ENCODE data around the gene JAM2. TPM values are rescaled to one million over a fixed set of nuclear protein-coding genes. Genes with fewer than 3 reads are reported as not detected.

The JAM2 gene
- total RNA-seq, 1 donor from 2014 or later = 23.7 TPM

- Histone ChIP-seq H3K4me1 (peaks cover 14% of the 10 kb centered on the region), H3K27me3 (ENCODE audit: low read depth) (no peaks in the 10 kb centered on the region), H3K4me3 (no peak overlapping the region), H3K36me3 (no peaks in the 10 kb centered on the region), H3K9me3 (replicated peaks) (no peaks in the 10 kb centered on the region), H3K27ac (replicated peaks) (peak overlapping the region; percentile 53)
- intact Hi-C loops (cut with micrococcal nuclease) = no loop called here
- TF ChIP-seq CTCF (IDR thresholded peaks at IDR 0.05; ENCODE audit: borderline replicate concordance) = no peak
- peak; percentile 25 for DNase-seq
Measured at GRCh38 chr21:25626757-25627156, 12.3 kb upstream of the JAM2 start.

GRCh38 chr21:25632296-25632695 is 6.8 kb upstream of the JAM2 start:
- no peak for TF ChIP-seq CTCF (IDR thresholded peaks at IDR 0.05; ENCODE audit: borderline replicate concordance)
- peaks cover 1% of the 10 kb centered on the region for H3K4me1 ChIP-seq
- no peaks in the 10 kb centered on the region for H3K27me3 ChIP-seq (ENCODE audit: low read depth)
- no peak overlapping the region for H3K4me3 ChIP-seq
- intact Hi-C loops (cut with micrococcal nuclease) = no loop called here
- H3K27ac ChIP-seq (replicated peaks) = no peak overlapping the region
- no peak for DNase-seq
- H3K36me3 ChIP-seq = no peaks in the 10 kb centered on the region
- no peaks in the 10 kb centered on the region for H3K9me3 ChIP-seq (replicated peaks)

- Histone ChIP-seq H3K27ac (replicated peaks) (no peak overlapping the region), H3K27me3 (ENCODE audit: low read depth) (no peaks in the 10 kb centered on the region), H3K9me3 (replicated peaks) (no peaks in the 10 kb centered on the region), H3K36me3 (no peaks in the 10 kb centered on the region), H3K4me1 (peaks cover 28% of the 10 kb centered on the region), H3K4me3 (no peak overlapping the region)
- no peak for DNase-seq
- intact Hi-C loops (cut with micrococcal nuclease) = no loop called here
- no peak for TF ChIP-seq CTCF (IDR thresholded peaks at IDR 0.05; ENCODE audit: borderline replicate concordance)
Measured at GRCh38 chr21:25635310-25635709, 3.7 kb upstream of the JAM2 start.

GRCh38 chr21:25636727-25637126 is 2.3 kb upstream of the JAM2 start:
- no peak overlapping the region for H3K4me3 ChIP-seq
- no peaks in the 10 kb centered on the region for H3K36me3 ChIP-seq
- no peaks in the 10 kb centered on the region for H3K27me3 ChIP-seq (ENCODE audit: low read depth)
- peaks cover 42% of the 10 kb centered on the region for H3K4me1 ChIP-seq
- no peak for DNase-seq
- TF ChIP-seq CTCF (IDR thresholded peaks at IDR 0.05; ENCODE audit: borderline replicate concordance) = no peak
- no peak overlapping the region for H3K27ac ChIP-seq (replicated peaks)
- intact Hi-C loops (cut with micrococcal nuclease) = no loop called here
- H3K9me3 ChIP-seq (replicated peaks) = no peaks in the 10 kb centered on the region

- Histone ChIP-seq H3K4me3 (peak overlapping the region; percentile 92), H3K36me3 (no peaks in the 10 kb centered on the region), H3K9me3 (replicated peaks) (no peaks in the 10 kb centered on the region), H3K27ac (replicated peaks) (peak overlapping the region; percentile 96), H3K27me3 (ENCODE audit: low read depth) (no peaks in the 10 kb centered on the region), H3K4me1 (peaks cover 46% of the 10 kb centered on the region)
- no peak for DNase-seq
- TF ChIP-seq CTCF (IDR thresholded peaks at IDR 0.05; ENCODE audit: borderline replicate concordance) = no peak
- intact Hi-C loops (cut with micrococcal nuclease) = no loop called here
Measured at GRCh38 chr21:25637851-25638659, 1.0 kb upstream of the JAM2 start.

Measured in left ventricle myocardium inferior (tissue), 1 donor.